Adrenal gland (tissue), 5 donors: ENCODE measurements around the gene MMP17.

Experiments
- POLR2A ChIP-seq, 2 donors: fragments of 450-650 bp; IDR thresholded peaks; one replicate each; pipeline ENCODE4 v1.6.1; 2017; ENCODE audit warnings: antibody characterized with exemption in 2 of 2, mild to moderate bottlenecking in 2 of 2, moderate library complexity in 1 of 2
- TF ChIP-seq, protein P1 (sequence below), 6 experiments: fragments of 450-650 bp in 4 of 6; fragments of 200-600 bp in 2 of 6; sonication (generic) in 1 of 6; IDR thresholded peaks; 1 replicate in 5 of 6; 2 replicates in 1 of 6; pipeline versions ENCODE4 v1.5.1 to v1.8.0; 2016 to 2021; ENCODE audit warnings: antibody characterized with exemption in 6 of 6, mild to moderate bottlenecking in 2 of 6, moderate library complexity in 1 of 6
- donor health status: DM: no; HTN: no; CAD: no.

DNA sequence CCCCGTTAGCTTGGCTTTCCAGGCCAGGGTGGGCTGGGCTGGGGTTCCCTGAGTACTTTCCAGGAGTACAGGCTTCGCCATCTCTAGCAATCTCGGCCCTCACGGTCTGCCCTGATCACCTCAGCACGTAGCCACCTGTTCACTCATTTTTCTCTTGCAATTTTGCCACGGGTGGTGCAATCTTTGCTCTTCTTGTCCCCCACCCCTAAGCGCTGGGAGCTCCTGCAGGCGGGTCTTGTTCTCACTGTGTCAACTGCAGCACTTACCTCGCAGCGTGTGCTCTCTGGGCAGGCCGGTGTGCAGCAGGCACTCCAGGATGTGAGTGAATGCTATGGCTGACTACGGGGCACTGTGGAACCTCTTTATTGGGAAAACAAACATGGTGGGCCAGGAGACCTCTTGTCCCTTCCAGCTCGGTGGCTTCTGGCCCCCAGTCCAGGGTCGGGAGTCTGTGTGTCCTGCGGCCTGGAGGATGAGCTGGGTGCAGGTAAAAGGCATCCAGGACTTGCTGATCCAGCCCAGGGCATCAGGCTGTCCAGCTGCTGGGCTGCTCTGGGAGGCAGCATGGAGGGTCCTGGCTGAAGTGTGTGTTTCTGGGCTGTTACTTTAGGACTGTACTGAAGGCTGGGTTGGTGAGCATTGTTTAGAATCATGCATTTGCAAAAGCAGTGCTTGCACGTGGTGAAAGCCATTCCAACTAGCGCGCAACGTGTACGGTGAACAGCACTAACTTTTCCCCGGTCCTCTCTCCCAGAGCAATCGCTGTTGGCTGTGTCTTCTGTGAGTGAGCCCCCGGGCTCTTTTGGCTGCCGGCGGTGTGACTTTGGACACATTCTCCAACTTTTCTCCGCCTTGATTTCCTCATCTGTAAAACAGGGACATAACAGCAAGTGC is 64.8 kb downstream of the MMP17 start:
- no peak for TF ChIP-seq POLR2A (IDR thresholded peaks at IDR 0.05)
- TF ChIP-seq, protein P1, sequence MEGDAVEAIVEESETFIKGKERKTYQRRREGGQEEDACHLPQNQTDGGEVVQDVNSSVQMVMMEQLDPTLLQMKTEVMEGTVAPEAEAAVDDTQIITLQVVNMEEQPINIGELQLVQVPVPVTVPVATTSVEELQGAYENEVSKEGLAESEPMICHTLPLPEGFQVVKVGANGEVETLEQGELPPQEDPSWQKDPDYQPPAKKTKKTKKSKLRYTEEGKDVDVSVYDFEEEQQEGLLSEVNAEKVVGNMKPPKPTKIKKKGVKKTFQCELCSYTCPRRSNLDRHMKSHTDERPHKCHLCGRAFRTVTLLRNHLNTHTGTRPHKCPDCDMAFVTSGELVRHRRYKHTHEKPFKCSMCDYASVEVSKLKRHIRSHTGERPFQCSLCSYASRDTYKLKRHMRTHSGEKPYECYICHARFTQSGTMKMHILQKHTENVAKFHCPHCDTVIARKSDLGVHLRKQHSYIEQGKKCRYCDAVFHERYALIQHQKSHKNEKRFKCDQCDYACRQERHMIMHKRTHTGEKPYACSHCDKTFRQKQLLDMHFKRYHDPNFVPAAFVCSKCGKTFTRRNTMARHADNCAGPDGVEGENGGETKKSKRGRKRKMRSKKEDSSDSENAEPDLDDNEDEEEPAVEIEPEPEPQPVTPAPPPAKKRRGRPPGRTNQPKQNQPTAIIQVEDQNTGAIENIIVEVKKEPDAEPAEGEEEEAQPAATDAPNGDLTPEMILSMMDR (IDR thresholded peaks at IDR 0.05), result no peak
